GM23338 (cell line): ENCODE results near the gene FAM185A. TPM values are rescaled to one million over a fixed set of nuclear protein-coding genes. Genes with fewer than 3 reads are reported as not detected.
"Not testable (repeated sequence)": the region's sequence is repeated elsewhere in the genome, so short reads cannot be mapped to it uniquely, and the experiment has no call there.

ENCODE experiments used
- ATAC-seq: fragments of 200-7000 bp; cut with Tn5 transposase; 3 replicates; pipeline ENCODE4 v1.9.1; 2020
- DNase-seq: peaks from one replicate; pipeline ENCODE4 v3.0.0-alpha.2; 2015; ENCODE audit warnings: low spot score
- H2AFZ ChIP-seq: fragments of 200-600 bp; sonication (generic); 2 replicates; pipeline ENCODE4 v1.8.0; 2016; ENCODE audit warnings: antibody characterized with exemption, mild to moderate bottlenecking, moderate library complexity
- H3F3A ChIP-seq: fragments of 200-600 bp; sonication (generic); replicated peaks from 2 replicates; pipeline ENCODE4 v1.8.0; 2017; ENCODE audit warnings: antibody characterized with exemption, mixed run types, low read depth
- H3K27ac ChIP-seq: fragments of 200-600 bp; sonication (generic); 2 replicates; pipeline ENCODE4 v1.6.1; 2016; ENCODE audit warnings: low read depth
- H3K27me3 ChIP-seq: fragments of 200-600 bp; sonication (generic); 2 replicates; pipeline ENCODE4 v1.8.0; 2016; ENCODE audit warnings: mild to moderate bottlenecking, mixed run types, moderate library complexity; ENCODE audit not compliant: insufficient read depth
- H3K36me3 ChIP-seq: fragments of 200-600 bp; sonication (generic); 2 replicates; pipeline ENCODE4 v1.8.0; 2016; ENCODE audit warnings: mild to moderate bottlenecking; ENCODE audit not compliant: insufficient read depth
- H3K4me1 ChIP-seq: fragments of 200-600 bp; sonication (generic); 2 replicates; pipeline ENCODE4 v1.8.0; 2016; ENCODE audit warnings: mild to moderate bottlenecking, moderate library complexity; ENCODE audit not compliant: insufficient read depth
- H3K4me2 ChIP-seq: fragments of 200-600 bp; sonication (generic); 2 replicates; pipeline ENCODE4 v1.7.1; 2017; ENCODE audit warnings: mixed run types
- H3K4me3 ChIP-seq: fragments of 200-600 bp; sonication (generic); 2 replicates; pipeline ENCODE4 v1.6.1; 2016; ENCODE audit warnings: mixed run types
- H3K79me2 ChIP-seq: fragments of 200-600 bp; sonication (generic); replicated peaks from 2 replicates; pipeline ENCODE4 v1.8.0; 2017; ENCODE audit warnings: mild to moderate bottlenecking; ENCODE audit not compliant: insufficient read depth
- H3K9me2 ChIP-seq: fragments of 200-600 bp; sonication (generic); 2 replicates; pipeline ENCODE4 v1.8.0; 2017; ENCODE audit not compliant: insufficient read depth
- H4K20me1 ChIP-seq: fragments of 200-600 bp; sonication (generic); replicated peaks from 2 replicates; pipeline ENCODE4 v1.8.0; 2017; ENCODE audit warnings: mild to moderate bottlenecking; ENCODE audit not compliant: insufficient read depth
- H3K27ac Mint-ChIP-seq: 2 replicates; pipeline ENCODE4 v1.8.0; 2020; ENCODE audit warnings: inconsistent platforms, mild to moderate bottlenecking, moderate library complexity, mixed read lengths
- H3K27me3 Mint-ChIP-seq: 3 replicates; pipeline ENCODE4 v1.8.0; 2022; ENCODE audit warnings: low read depth, mild to moderate bottlenecking, moderate library complexity, mixed read lengths, inconsistent platforms; ENCODE audit not compliant: insufficient read depth, poor library complexity
- H3K36me3 Mint-ChIP-seq: 3 replicates; pipeline ENCODE4 v1.8.0; 2021; ENCODE audit warnings: low read depth, mild to moderate bottlenecking, inconsistent platforms, moderate library complexity, mixed read lengths
- H3K4me1 Mint-ChIP-seq: 3 replicates; pipeline ENCODE4 v1.8.0; 2020; ENCODE audit warnings: mild to moderate bottlenecking, inconsistent platforms, mixed read lengths
- H3K4me3 Mint-ChIP-seq: 3 replicates; pipeline ENCODE4 v1.8.0; 2021; ENCODE audit warnings: moderate library complexity, mild to moderate bottlenecking, inconsistent platforms, mixed read lengths
- H3K9me3 Mint-ChIP-seq: 3 replicates; pipeline ENCODE4 v1.8.0; 2020; ENCODE audit warnings: moderate library complexity, mild to moderate bottlenecking, inconsistent platforms, mixed read lengths
- ETS1 ChIP-seq: IDR thresholded peaks from 2 replicates; pipeline ENCODE4 v1.6.1; 2016; ENCODE audit warnings: antibody characterized with exemption
- EZH2 ChIP-seq: fragments of 200-600 bp; sonication (generic); IDR thresholded peaks from one replicate; pipeline ENCODE4 v1.8.0; 2017; ENCODE audit warnings: antibody characterized with exemption, mild to moderate bottlenecking, low read depth; ENCODE audit not compliant: unreplicated experiment
- EZH2phosphoT487 ChIP-seq: fragments of 200-600 bp; sonication (generic); IDR thresholded peaks from one replicate; pipeline ENCODE4 v1.8.1; 2018; ENCODE audit warnings: antibody characterized with exemption; ENCODE audit not compliant: unreplicated experiment
- NANOG ChIP-seq: IDR thresholded peaks from 2 replicates; pipeline ENCODE4 v1.6.1; 2016; ENCODE audit warnings: antibody characterized with exemption, borderline replicate concordance
- POLR2AphosphoS5 ChIP-seq: IDR thresholded peaks from 2 replicates; pipeline ENCODE4 v1.6.1; 2016; ENCODE audit warnings: antibody characterized with exemption, low read depth
- STAT1 ChIP-seq: IDR thresholded peaks from one replicate; pipeline ENCODE4 v1.6.1; 2016; ENCODE audit warnings: antibody characterized with exemption; ENCODE audit not compliant: unreplicated experiment
- ZNF114 ChIP-seq: fragments of 250-450 bp; sonication (Bioruptor Pico); IDR thresholded peaks from 2 replicates; pipeline ENCODE4 v1.5.0; 2020; ENCODE audit warnings: mild to moderate bottlenecking, moderate library complexity
- ZNF331 ChIP-seq: fragments of 250-450 bp; sonication (Bioruptor Pico); IDR thresholded peaks from 2 replicates; pipeline ENCODE4 v1.5.0; 2020; ENCODE audit warnings: low read depth, mild to moderate bottlenecking, moderate library complexity
- polyA plus RNA-seq: library from polyadenylated mRNA; unstranded; fragments of >200 nt; fragmentation: Nextera tagmentation; extraction: Ambion mirVana; gene quantifications from 2 replicates; pipeline ENCODE4 v1.2.1, GENCODE V29; 2016
- total RNA-seq: library from RNA; depleted of rRNA; stranded (reverse); fragments of >200 nt; shearing (Covaris generic); gene quantifications from 2 replicates; pipeline ENCODE4 v1.2.3, GENCODE V29; 2014
- TF ChIP-seq, protein P1 (sequence below): IDR thresholded peaks from one replicate; pipeline ENCODE4 v1.6.1; 2018; ENCODE audit warnings: antibody characterized with exemption; ENCODE audit not compliant: unreplicated experiment

The FAM185A gene
- total and polyA plus RNA-seq, 2 experiments from 2014 or later: 5.7 to 11.7 TPM

DNA sequence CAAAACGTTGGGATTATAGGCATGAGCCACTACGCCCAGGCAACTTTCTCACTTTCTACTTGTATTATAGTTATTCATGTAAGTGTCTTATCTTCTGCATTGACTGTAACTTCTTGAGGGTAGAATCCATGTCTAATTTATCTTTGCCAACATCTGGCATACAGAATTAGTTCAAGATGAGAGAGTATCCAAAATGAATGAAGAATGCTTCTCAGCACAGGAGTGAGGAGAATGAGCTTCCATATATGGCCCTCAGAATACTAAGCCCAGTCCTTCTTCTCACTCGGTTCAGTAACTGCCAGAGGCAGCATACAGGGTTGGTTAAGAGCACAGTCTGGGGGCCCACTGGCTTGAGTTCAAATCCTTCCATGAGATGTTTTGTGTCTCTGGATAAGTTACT lies 89.0 kb downstream of the FAM185A start:
- no peak overlapping the region for H3K27ac Mint-ChIP-seq

GRCh38 chr7:102838572-102839101 lies 89.8 kb downstream of the FAM185A start:
- not testable (repeated sequence) for H3K27me3 Mint-ChIP-seq, H3K27ac ChIP-seq, H3K4me3 Mint-ChIP-seq, H3K27me3 ChIP-seq, H3K4me2 ChIP-seq, DNase-seq, H3K4me3 ChIP-seq, H3K9me3 Mint-ChIP-seq, H3K4me1 ChIP-seq, H3K27ac Mint-ChIP-seq, H3F3A ChIP-seq, H2AFZ ChIP-seq, ATAC-seq, H3K4me1 Mint-ChIP-seq, H3K9me2 ChIP-seq, H3K79me2 ChIP-seq, H3K36me3 ChIP-seq, H3K36me3 Mint-ChIP-seq, H4K20me1 ChIP-seq

More for the DNA sequence above, 89.0 kb downstream of the FAM185A start:
- H3K79me2 ChIP-seq: no peaks in the 10 kb centered on the region
- no peaks in the 10 kb centered on the region for H3K4me1 Mint-ChIP-seq
- H4K20me1 ChIP-seq: no peaks in the 10 kb centered on the region
- H3K4me3 Mint-ChIP-seq: no peak overlapping the region
- 0 out of 2 replicates have a peak, but pooled peaks cover 4% of the 10 kb centered on the region for H3K9me2 ChIP-seq
- no peaks in the 10 kb centered on the region for H3K27me3 ChIP-seq
- no peak for TF ChIP-seq ZNF114 (CRISPR knock-in tag)
- TF ChIP-seq, protein P1, sequence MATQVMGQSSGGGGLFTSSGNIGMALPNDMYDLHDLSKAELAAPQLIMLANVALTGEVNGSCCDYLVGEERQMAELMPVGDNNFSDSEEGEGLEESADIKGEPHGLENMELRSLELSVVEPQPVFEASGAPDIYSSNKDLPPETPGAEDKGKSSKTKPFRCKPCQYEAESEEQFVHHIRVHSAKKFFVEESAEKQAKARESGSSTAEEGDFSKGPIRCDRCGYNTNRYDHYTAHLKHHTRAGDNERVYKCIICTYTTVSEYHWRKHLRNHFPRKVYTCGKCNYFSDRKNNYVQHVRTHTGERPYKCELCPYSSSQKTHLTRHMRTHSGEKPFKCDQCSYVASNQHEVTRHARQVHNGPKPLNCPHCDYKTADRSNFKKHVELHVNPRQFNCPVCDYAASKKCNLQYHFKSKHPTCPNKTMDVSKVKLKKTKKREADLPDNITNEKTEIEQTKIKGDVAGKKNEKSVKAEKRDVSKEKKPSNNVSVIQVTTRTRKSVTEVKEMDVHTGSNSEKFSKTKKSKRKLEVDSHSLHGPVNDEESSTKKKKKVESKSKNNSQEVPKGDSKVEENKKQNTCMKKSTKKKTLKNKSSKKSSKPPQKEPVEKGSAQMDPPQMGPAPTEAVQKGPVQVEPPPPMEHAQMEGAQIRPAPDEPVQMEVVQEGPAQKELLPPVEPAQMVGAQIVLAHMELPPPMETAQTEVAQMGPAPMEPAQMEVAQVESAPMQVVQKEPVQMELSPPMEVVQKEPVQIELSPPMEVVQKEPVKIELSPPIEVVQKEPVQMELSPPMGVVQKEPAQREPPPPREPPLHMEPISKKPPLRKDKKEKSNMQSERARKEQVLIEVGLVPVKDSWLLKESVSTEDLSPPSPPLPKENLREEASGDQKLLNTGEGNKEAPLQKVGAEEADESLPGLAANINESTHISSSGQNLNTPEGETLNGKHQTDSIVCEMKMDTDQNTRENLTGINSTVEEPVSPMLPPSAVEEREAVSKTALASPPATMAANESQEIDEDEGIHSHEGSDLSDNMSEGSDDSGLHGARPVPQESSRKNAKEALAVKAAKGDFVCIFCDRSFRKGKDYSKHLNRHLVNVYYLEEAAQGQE: no peak
- no peak overlapping the region for H3K4me2 ChIP-seq
- no peaks in the 10 kb centered on the region for H3K4me1 ChIP-seq
- no peak overlapping the region for H3K27ac ChIP-seq
- no peak overlapping the region for H3K4me3 ChIP-seq
- no peaks in the 10 kb centered on the region for H3F3A ChIP-seq
- H3K27me3 Mint-ChIP-seq: no peaks in the 10 kb centered on the region
- H2AFZ ChIP-seq: no peak overlapping the region
- DNase-seq: no peak
- H3K9me3 Mint-ChIP-seq: no peaks in the 10 kb centered on the region
- no peaks in the 10 kb centered on the region for H3K36me3 Mint-ChIP-seq
- no peaks in the 10 kb centered on the region for H3K36me3 ChIP-seq
- ATAC-seq: no peak

DNA sequence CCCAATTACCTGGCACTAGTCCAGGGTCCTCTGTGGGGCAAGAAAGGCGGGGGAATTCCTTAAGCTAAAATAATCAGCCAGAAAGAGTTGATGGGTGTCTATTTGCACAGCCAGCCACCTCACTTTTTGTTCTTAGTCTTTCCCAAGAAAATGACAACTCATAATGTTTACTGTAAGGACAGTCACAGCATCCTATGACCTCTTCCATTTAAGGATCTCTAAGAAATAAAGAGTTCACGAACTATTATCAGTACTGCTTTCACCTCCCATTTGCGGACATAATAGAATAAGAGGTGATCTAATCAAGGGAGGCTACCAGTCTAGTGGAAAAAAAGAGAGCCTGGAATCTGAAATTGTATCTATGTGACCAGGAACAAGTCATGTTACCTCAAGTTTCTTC lies 91.6 kb downstream of the FAM185A start:
- no peak overlapping the region for H3K27ac Mint-ChIP-seq
- H3K4me3 ChIP-seq: no peak overlapping the region
- no peak for TF ChIP-seq ZNF114 (CRISPR knock-in tag)
- TF ChIP-seq STAT1: no peak
- TF ChIP-seq ZNF331 (CRISPR knock-in tag): no peak
- TF ChIP-seq, protein P1: no peak
- TF ChIP-seq EZH2phosphoT487: no peak
- TF ChIP-seq POLR2AphosphoS5: no peak
- no peak for TF ChIP-seq NANOG
- no peak for TF ChIP-seq EZH2
- no peak for TF ChIP-seq ETS1

More for the DNA sequence above, 91.6 kb downstream of the FAM185A start:
- Mint-ChIP-seq H3K9me3 (no peaks in the 10 kb centered on the region), H3K36me3 (no peaks in the 10 kb centered on the region), H3K4me1 (no peaks in the 10 kb centered on the region), H3K4me3 (no peak overlapping the region), H3K27me3 (no peaks in the 10 kb centered on the region)
- Histone ChIP-seq H3K27ac (no peak overlapping the region), H3K79me2 (no peaks in the 10 kb centered on the region), H4K20me1 (no peaks in the 10 kb centered on the region), H3K36me3 (no peaks in the 10 kb centered on the region), H3F3A (no peaks in the 10 kb centered on the region), H3K4me2 (no peak overlapping the region), H2AFZ (no peak overlapping the region), H3K9me2 (0 out of 2 replicates have a peak, but pooled peaks cover 4% of the 10 kb centered on the region), H3K4me1 (no peaks in the 10 kb centered on the region), H3K27me3 (no peaks in the 10 kb centered on the region)
- no peak for DNase-seq
- ATAC-seq: no peak
